ENCODE data around the gene ESYT1.

- TF ChIP-seq CTCF (IDR thresholded peaks at IDR 0.05), result no peak
- no peak for TF ChIP-seq EZH2 (IDR thresholded peaks at IDR 0.05)
Observed at GRCh38 chr12:56145217-56145616, 17.1 kb downstream of the ESYT1 start.

Data from neural progenitor cell (in vitro differentiated cells).